GM12865 (cell line): ENCODE results near the gene CUL2.

Experiments used
- DNase-seq: peaks from one replicate; pipeline ENCODE4 v3.0.0; 2010; ENCODE audit warnings: low read depth
- H3K4me3 ChIP-seq: 2 replicates; pipeline ENCODE4 v1.5.1; 2011; ENCODE audit warnings: mild to moderate bottlenecking, low read depth, low read length, control low read depth
- CTCF ChIP-seq: IDR thresholded peaks from 2 replicates; pipeline ENCODE4 v1.5.1; 2011; ENCODE audit warnings: low read length, control low read depth, low read depth, inconsistent platforms; ENCODE audit not compliant: insufficient read depth; ENCODE audit errors: missing control alignments

Gene CUL2

GRCh38 chr10:35063837-35064454 lies 26.2 kb downstream of the CUL2 start:
- no peak overlapping the region for H3K4me3 ChIP-seq
- no peak for DNase-seq
- no peak for TF ChIP-seq CTCF

GRCh38 chr10:35059481-35059880 lies 30.7 kb downstream of the CUL2 start:
- no peak overlapping the region for H3K4me3 ChIP-seq
- TF ChIP-seq CTCF = no peak
- no peak for DNase-seq

- no peak for DNase-seq
- TF ChIP-seq CTCF = no peak
- no peak overlapping the region for H3K4me3 ChIP-seq
Observed at GRCh38 chr10:35058686-35059085, 31.5 kb downstream of the CUL2 start.

- peak; percentile 16 for DNase-seq
- no peak for TF ChIP-seq CTCF
- H3K4me3 ChIP-seq = no peak overlapping the region
Observed at GRCh38 chr10:35058134-35058533, 32.0 kb downstream of the CUL2 start.

- TF ChIP-seq CTCF = no peak
Observed at GRCh38 chr10:35056686-35057085, 33.5 kb downstream of the CUL2 start.

GRCh38 chr10:35056133-35056532 lies 34.0 kb downstream of the CUL2 start:
- no peak for TF ChIP-seq CTCF
- no peak for DNase-seq
- H3K4me3 ChIP-seq = no peak overlapping the region

More at GRCh38 chr10:35056686-35057085, 33.5 kb downstream of the CUL2 start:
- no peak for DNase-seq
- no peak overlapping the region for H3K4me3 ChIP-seq

GRCh38 chr10:35050568-35050967 lies 39.6 kb downstream of the CUL2 start:
- no peak for TF ChIP-seq CTCF
- H3K4me3 ChIP-seq = no peak overlapping the region
- DNase-seq = no peak
